ENCODE data around the gene GLP1R. TPM values are rescaled to one million over a fixed set of nuclear protein-coding genes. Genes with fewer than 3 reads are reported as not detected.

Gene GLP1R
- total RNA-seq, 1 experiment from 2014 or later: 1.8 TPM

- CTCF ChIA-PET: interaction anchor here (1.2 to 1.8 kb wide), 4 partner anchors 25 to 80 kb away, joined by 3 to 9 read pairs (median 6); no protein-coding TSS in a partner anchor
- DNase-seq (ENCODE audit: low spot score) (no peak), ATAC-seq (no peak)
- POLR2A ChIA-PET: no interaction called here
- Mint-ChIP-seq H3K27me3 (ENCODE audit: low read depth) (no peaks in the 10 kb centered on the region; the same call in 1 of the 2 replicates), H3K27ac (no peak overlapping the region), H3K9me3 (no peaks in the 10 kb centered on the region), H3K4me3 (no peak overlapping the region), H3K36me3 (no peaks in the 10 kb centered on the region), H3K4me1 (no peaks in the 10 kb centered on the region; the same call in 1 of the 2 replicates)
- TF ChIP-seq, protein P1, sequence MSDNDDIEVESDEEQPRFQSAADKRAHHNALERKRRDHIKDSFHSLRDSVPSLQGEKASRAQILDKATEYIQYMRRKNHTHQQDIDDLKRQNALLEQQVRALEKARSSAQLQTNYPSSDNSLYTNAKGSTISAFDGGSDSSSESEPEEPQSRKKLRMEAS (CRISPR knock-in tag; IDR thresholded peaks at IDR 0.05): no peak
- TF ChIP-seq, protein P2, sequence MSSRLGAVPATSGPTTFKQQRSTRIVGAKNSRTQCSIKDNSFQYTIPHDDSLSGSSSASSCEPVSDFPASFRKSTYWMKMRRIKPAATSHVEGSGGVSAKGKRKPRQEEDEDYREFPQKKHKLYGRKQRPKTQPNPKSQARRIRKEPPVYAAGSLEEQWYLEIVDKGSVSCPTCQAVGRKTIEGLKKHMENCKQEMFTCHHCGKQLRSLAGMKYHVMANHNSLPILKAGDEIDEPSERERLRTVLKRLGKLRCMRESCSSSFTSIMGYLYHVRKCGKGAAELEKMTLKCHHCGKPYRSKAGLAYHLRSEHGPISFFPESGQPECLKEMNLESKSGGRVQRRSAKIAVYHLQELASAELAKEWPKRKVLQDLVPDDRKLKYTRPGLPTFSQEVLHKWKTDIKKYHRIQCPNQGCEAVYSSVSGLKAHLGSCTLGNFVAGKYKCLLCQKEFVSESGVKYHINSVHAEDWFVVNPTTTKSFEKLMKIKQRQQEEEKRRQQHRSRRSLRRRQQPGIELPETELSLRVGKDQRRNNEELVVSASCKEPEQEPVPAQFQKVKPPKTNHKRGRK (CRISPR knock-in tag; IDR thresholded peaks at IDR 0.05; ENCODE audit: borderline replicate concordance): no peak
- TF ChIP-seq, protein P3, sequence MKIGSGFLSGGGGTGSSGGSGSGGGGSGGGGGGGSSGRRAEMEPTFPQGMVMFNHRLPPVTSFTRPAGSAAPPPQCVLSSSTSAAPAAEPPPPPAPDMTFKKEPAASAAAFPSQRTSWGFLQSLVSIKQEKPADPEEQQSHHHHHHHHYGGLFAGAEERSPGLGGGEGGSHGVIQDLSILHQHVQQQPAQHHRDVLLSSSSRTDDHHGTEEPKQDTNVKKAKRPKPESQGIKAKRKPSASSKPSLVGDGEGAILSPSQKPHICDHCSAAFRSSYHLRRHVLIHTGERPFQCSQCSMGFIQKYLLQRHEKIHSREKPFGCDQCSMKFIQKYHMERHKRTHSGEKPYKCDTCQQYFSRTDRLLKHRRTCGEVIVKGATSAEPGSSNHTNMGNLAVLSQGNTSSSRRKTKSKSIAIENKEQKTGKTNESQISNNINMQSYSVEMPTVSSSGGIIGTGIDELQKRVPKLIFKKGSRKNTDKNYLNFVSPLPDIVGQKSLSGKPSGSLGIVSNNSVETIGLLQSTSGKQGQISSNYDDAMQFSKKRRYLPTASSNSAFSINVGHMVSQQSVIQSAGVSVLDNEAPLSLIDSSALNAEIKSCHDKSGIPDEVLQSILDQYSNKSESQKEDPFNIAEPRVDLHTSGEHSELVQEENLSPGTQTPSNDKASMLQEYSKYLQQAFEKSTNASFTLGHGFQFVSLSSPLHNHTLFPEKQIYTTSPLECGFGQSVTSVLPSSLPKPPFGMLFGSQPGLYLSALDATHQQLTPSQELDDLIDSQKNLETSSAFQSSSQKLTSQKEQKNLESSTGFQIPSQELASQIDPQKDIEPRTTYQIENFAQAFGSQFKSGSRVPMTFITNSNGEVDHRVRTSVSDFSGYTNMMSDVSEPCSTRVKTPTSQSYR (CRISPR knock-in tag; IDR thresholded peaks at IDR 0.05): no peak
- no peak for TF ChIP-seq NFATC4 (CRISPR knock-in tag; IDR thresholded peaks at IDR 0.05)
These were observed 26.8 kb upstream of the GLP1R start for GRCh38 chr6:39021779-39022178.

- no peak overlapping the region for H3K27ac Mint-ChIP-seq
- ChIA-PET POLR2A (no interaction called here), CTCF (interaction anchor here (0.9 to 2.9 kb wide), 8 partner anchors 18 to 284 kb away, joined by 3 to 13 read pairs (median 4); no protein-coding TSS in a partner anchor)
- no peak for DNase-seq (ENCODE audit: low spot score)
- no peaks in the 10 kb centered on the region for H3K9me3 Mint-ChIP-seq
- no peaks in the 10 kb centered on the region for H3K36me3 Mint-ChIP-seq
- no peak for ATAC-seq
- H3K4me3 Mint-ChIP-seq: no peak overlapping the region
- peaks cover 8% of the 10 kb centered on the region for H3K4me1 Mint-ChIP-seq
- H3K27me3 Mint-ChIP-seq (ENCODE audit: low read depth): no peaks in the 10 kb centered on the region; the same call in 1 of the 2 replicates
- no peak for TF ChIP-seq PRDM15 (CRISPR knock-in tag; IDR thresholded peaks at IDR 0.05)
- no peak for TF ChIP-seq JAZF1 (CRISPR knock-in tag; IDR thresholded peaks at IDR 0.05)
- TF ChIP-seq, protein P4, sequence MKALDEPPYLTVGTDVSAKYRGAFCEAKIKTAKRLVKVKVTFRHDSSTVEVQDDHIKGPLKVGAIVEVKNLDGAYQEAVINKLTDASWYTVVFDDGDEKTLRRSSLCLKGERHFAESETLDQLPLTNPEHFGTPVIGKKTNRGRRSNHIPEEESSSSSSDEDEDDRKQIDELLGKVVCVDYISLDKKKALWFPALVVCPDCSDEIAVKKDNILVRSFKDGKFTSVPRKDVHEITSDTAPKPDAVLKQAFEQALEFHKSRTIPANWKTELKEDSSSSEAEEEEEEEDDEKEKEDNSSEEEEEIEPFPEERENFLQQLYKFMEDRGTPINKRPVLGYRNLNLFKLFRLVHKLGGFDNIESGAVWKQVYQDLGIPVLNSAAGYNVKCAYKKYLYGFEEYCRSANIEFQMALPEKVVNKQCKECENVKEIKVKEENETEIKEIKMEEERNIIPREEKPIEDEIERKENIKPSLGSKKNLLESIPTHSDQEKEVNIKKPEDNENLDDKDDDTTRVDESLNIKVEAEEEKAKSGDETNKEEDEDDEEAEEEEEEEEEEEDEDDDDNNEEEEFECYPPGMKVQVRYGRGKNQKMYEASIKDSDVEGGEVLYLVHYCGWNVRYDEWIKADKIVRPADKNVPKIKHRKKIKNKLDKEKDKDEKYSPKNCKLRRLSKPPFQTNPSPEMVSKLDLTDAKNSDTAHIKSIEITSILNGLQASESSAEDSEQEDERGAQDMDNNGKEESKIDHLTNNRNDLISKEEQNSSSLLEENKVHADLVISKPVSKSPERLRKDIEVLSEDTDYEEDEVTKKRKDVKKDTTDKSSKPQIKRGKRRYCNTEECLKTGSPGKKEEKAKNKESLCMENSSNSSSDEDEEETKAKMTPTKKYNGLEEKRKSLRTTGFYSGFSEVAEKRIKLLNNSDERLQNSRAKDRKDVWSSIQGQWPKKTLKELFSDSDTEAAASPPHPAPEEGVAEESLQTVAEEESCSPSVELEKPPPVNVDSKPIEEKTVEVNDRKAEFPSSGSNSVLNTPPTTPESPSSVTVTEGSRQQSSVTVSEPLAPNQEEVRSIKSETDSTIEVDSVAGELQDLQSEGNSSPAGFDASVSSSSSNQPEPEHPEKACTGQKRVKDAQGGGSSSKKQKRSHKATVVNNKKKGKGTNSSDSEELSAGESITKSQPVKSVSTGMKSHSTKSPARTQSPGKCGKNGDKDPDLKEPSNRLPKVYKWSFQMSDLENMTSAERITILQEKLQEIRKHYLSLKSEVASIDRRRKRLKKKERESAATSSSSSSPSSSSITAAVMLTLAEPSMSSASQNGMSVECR (CRISPR knock-in tag; IDR thresholded peaks at IDR 0.05; ENCODE audit: borderline replicate concordance): no peak
- no peak for TF ChIP-seq ZNF396 (CRISPR knock-in tag; IDR thresholded peaks at IDR 0.05; ENCODE audit: borderline replicate concordance)
- no peak for TF ChIP-seq E2F5 (CRISPR knock-in tag; IDR thresholded peaks at IDR 0.05)
- no peak for TF ChIP-seq NR2C2 (CRISPR knock-in tag; IDR thresholded peaks at IDR 0.05)
- TF ChIP-seq, protein P5, sequence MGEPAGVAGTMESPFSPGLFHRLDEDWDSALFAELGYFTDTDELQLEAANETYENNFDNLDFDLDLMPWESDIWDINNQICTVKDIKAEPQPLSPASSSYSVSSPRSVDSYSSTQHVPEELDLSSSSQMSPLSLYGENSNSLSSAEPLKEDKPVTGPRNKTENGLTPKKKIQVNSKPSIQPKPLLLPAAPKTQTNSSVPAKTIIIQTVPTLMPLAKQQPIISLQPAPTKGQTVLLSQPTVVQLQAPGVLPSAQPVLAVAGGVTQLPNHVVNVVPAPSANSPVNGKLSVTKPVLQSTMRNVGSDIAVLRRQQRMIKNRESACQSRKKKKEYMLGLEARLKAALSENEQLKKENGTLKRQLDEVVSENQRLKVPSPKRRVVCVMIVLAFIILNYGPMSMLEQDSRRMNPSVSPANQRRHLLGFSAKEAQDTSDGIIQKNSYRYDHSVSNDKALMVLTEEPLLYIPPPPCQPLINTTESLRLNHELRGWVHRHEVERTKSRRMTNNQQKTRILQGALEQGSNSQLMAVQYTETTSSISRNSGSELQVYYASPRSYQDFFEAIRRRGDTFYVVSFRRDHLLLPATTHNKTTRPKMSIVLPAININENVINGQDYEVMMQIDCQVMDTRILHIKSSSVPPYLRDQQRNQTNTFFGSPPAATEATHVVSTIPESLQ (CRISPR knock-in tag; IDR thresholded peaks at IDR 0.05): no peak
- no peak for TF ChIP-seq TCF7 (CRISPR knock-in tag; IDR thresholded peaks at IDR 0.05; ENCODE audit: low read depth)
- no peak for TF ChIP-seq ESRRA (CRISPR knock-in tag; IDR thresholded peaks at IDR 0.05; ENCODE audit: borderline replicate concordance)
- TF ChIP-seq, protein P6, sequence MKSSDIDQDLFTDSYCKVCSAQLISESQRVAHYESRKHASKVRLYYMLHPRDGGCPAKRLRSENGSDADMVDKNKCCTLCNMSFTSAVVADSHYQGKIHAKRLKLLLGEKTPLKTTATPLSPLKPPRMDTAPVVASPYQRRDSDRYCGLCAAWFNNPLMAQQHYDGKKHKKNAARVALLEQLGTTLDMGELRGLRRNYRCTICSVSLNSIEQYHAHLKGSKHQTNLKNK (CRISPR knock-in tag; IDR thresholded peaks at IDR 0.05): no peak
These were observed 22.4 kb upstream of the GLP1R start for GRCh38 chr6:39026175-39026574.

All from WTC11 (cell line).